Activated naive CD8-positive, alpha-beta T cell treated with anti-CD3 and anti-CD28 coated beads, Interleukin-2, amount 50 U/mL, for 24 hours (primary cell): ENCODE data around the gene RTTN.
A peak's percentile ranks its signal among the peaks of the same experiment; 100 is the strongest.

Source experiments
- ATAC-seq: fragments of 150-1000 bp; cut with Tn5 transposase; one replicate; pipeline ENCODE4 v1.10.0; 2021
- DNase-seq: peaks from one replicate; pipeline ENCODE4 v3.0.0; 2021
- H3K27ac Mint-ChIP-seq: one replicate; pipeline ENCODE4 v1.8.0; 2021; ENCODE audit warnings: mild to moderate bottlenecking, mixed read lengths
- H3K27me3 Mint-ChIP-seq: one replicate; pipeline ENCODE4 v1.8.0; 2021; ENCODE audit warnings: mixed read lengths
- H3K36me3 Mint-ChIP-seq: one replicate; pipeline ENCODE4 v1.8.0; 2021; ENCODE audit warnings: low read depth, mixed read lengths
- H3K4me1 Mint-ChIP-seq: one replicate; pipeline ENCODE4 v1.8.0; 2021; ENCODE audit warnings: mixed read lengths
- H3K4me3 Mint-ChIP-seq: one replicate; pipeline ENCODE4 v1.8.0; 2021; ENCODE audit warnings: mild to moderate bottlenecking, moderate library complexity, mixed read lengths
- H3K9me3 Mint-ChIP-seq: one replicate; pipeline ENCODE4 v1.8.0; 2021; ENCODE audit warnings: mixed read lengths

The RTTN gene

GRCh38 chr18:70182548-70182947 is 22.9 kb downstream of the RTTN start:
- Mint-ChIP-seq H3K9me3 (no peaks in the 10 kb centered on the region), H3K36me3 (peaks cover 39% of the 10 kb centered on the region), H3K27ac (no peak overlapping the region), H3K4me1 (peaks cover 2% of the 10 kb centered on the region), H3K4me3 (no peak overlapping the region), H3K27me3 (no peaks in the 10 kb centered on the region)
- DNase-seq (no peak), ATAC-seq (no peak)

- no peak overlapping the region for H3K4me3 Mint-ChIP-seq
- no peak overlapping the region for H3K27ac Mint-ChIP-seq
- H3K9me3 Mint-ChIP-seq = no peaks in the 10 kb centered on the region
- peaks cover 34% of the 10 kb centered on the region for H3K36me3 Mint-ChIP-seq
- ATAC-seq (no peak), DNase-seq (no peak)
- no peaks in the 10 kb centered on the region for H3K27me3 Mint-ChIP-seq
- H3K4me1 Mint-ChIP-seq = peaks cover 2% of the 10 kb centered on the region
Observed at GRCh38 chr18:70181725-70182124, 23.8 kb downstream of the RTTN start.

GRCh38 chr18:70181015-70181414 is 24.5 kb downstream of the RTTN start:
- no peak for ATAC-seq
- no peak overlapping the region for H3K27ac Mint-ChIP-seq
- no peaks in the 10 kb centered on the region for H3K9me3 Mint-ChIP-seq
- H3K27me3 Mint-ChIP-seq = no peaks in the 10 kb centered on the region
- peaks cover 27% of the 10 kb centered on the region for H3K36me3 Mint-ChIP-seq
- peaks cover 2% of the 10 kb centered on the region for H3K4me1 Mint-ChIP-seq
- no peak overlapping the region for H3K4me3 Mint-ChIP-seq
- DNase-seq = no peak

- Mint-ChIP-seq H3K27me3 (no peaks in the 10 kb centered on the region), H3K9me3 (no peaks in the 10 kb centered on the region), H3K4me1 (peaks cover 5% of the 10 kb centered on the region), H3K27ac (no peak overlapping the region), H3K4me3 (no peak overlapping the region), H3K36me3 (peaks cover 8% of the 10 kb centered on the region)
- DNase-seq (no peak), ATAC-seq (no peak)
Observed at GRCh38 chr18:70176537-70176936, 28.9 kb downstream of the RTTN start.

GRCh38 chr18:70175216-70175615 is 30.3 kb downstream of the RTTN start:
- Mint-ChIP-seq H3K27ac (no peak overlapping the region), H3K9me3 (no peaks in the 10 kb centered on the region), H3K27me3 (no peaks in the 10 kb centered on the region), H3K4me3 (no peak overlapping the region), H3K4me1 (peaks cover 5% of the 10 kb centered on the region), H3K36me3 (peaks cover 8% of the 10 kb centered on the region)
- ATAC-seq (no peak), DNase-seq (no peak)

- Mint-ChIP-seq H3K36me3 (peaks cover 5% of the 10 kb centered on the region), H3K4me3 (no peak overlapping the region), H3K27me3 (no peaks in the 10 kb centered on the region), H3K27ac (no peak overlapping the region), H3K4me1 (peaks cover 5% of the 10 kb centered on the region), H3K9me3 (no peaks in the 10 kb centered on the region)
- DNase-seq (no peak), ATAC-seq (no peak)
Observed at GRCh38 chr18:70172225-70172624, 33.3 kb downstream of the RTTN start.

GRCh38 chr18:70169747-70170146 is 35.7 kb downstream of the RTTN start:
- Mint-ChIP-seq H3K4me1 (peaks cover 2% of the 10 kb centered on the region), H3K36me3 (peaks cover 13% of the 10 kb centered on the region), H3K9me3 (no peaks in the 10 kb centered on the region), H3K27me3 (no peaks in the 10 kb centered on the region), H3K27ac (no peak overlapping the region), H3K4me3 (no peak overlapping the region)
- no peak for DNase-seq
- no peak for ATAC-seq

GRCh38 chr18:70166668-70167067 is 38.8 kb downstream of the RTTN start:
- Mint-ChIP-seq H3K4me3 (no peak overlapping the region), H3K36me3 (peaks cover 34% of the 10 kb centered on the region), H3K9me3 (no peaks in the 10 kb centered on the region), H3K27ac (no peak overlapping the region), H3K4me1 (peaks cover 2% of the 10 kb centered on the region), H3K27me3 (no peaks in the 10 kb centered on the region)
- ATAC-seq (no peak), DNase-seq (no peak)

GRCh38 chr18:70165936-70166335 is 39.6 kb downstream of the RTTN start:
- Mint-ChIP-seq H3K9me3 (no peaks in the 10 kb centered on the region), H3K27me3 (no peaks in the 10 kb centered on the region), H3K27ac (no peak overlapping the region), H3K4me3 (no peak overlapping the region), H3K36me3 (peaks cover 41% of the 10 kb centered on the region), H3K4me1 (peaks cover 2% of the 10 kb centered on the region)
- DNase-seq (no peak), ATAC-seq (no peak)

- peaks cover 76% of the 10 kb centered on the region for H3K36me3 Mint-ChIP-seq
- no peak overlapping the region for H3K4me3 Mint-ChIP-seq
- no peaks in the 10 kb centered on the region for H3K27me3 Mint-ChIP-seq
- DNase-seq = no peak
- no peaks in the 10 kb centered on the region for H3K9me3 Mint-ChIP-seq
- H3K27ac Mint-ChIP-seq = no peak overlapping the region
- peaks cover 15% of the 10 kb centered on the region for H3K4me1 Mint-ChIP-seq
- peak; percentile 20 for ATAC-seq
Observed at GRCh38 chr18:70160073-70160678, 45.3 kb downstream of the RTTN start.

- ATAC-seq = no peak
- no peak for DNase-seq
- H3K4me3 Mint-ChIP-seq = no peak overlapping the region
- H3K36me3 Mint-ChIP-seq = peaks cover 82% of the 10 kb centered on the region
- peaks cover 23% of the 10 kb centered on the region for H3K4me1 Mint-ChIP-seq
- no peak overlapping the region for H3K27ac Mint-ChIP-seq
- no peaks in the 10 kb centered on the region for H3K27me3 Mint-ChIP-seq
- no peaks in the 10 kb centered on the region for H3K9me3 Mint-ChIP-seq
Observed at GRCh38 chr18:70158992-70159717, 46.3 kb downstream of the RTTN start.

- Mint-ChIP-seq H3K4me3 (no peak overlapping the region), H3K4me1 (peaks cover 24% of the 10 kb centered on the region), H3K9me3 (no peaks in the 10 kb centered on the region), H3K27me3 (no peaks in the 10 kb centered on the region), H3K36me3 (peaks cover 69% of the 10 kb centered on the region), H3K27ac (no peak overlapping the region)
- no peak for DNase-seq
- no peak for ATAC-seq
Observed at GRCh38 chr18:70156886-70157285, 48.6 kb downstream of the RTTN start.

GRCh38 chr18:70154591-70155194 is 50.8 kb downstream of the RTTN start:
- DNase-seq = no peak
- ATAC-seq = no peak
- Mint-ChIP-seq H3K4me1 (peaks cover 17% of the 10 kb centered on the region), H3K9me3 (no peaks in the 10 kb centered on the region), H3K27me3 (no peaks in the 10 kb centered on the region), H3K4me3 (no peak overlapping the region), H3K36me3 (peaks cover 52% of the 10 kb centered on the region), H3K27ac (no peak overlapping the region)

- H3K4me1 Mint-ChIP-seq = peaks cover 14% of the 10 kb centered on the region
- ATAC-seq = no peak
- no peaks in the 10 kb centered on the region for H3K27me3 Mint-ChIP-seq
- no peaks in the 10 kb centered on the region for H3K9me3 Mint-ChIP-seq
- peak overlapping the region; percentile 1 for H3K27ac Mint-ChIP-seq
- peaks cover 35% of the 10 kb centered on the region for H3K36me3 Mint-ChIP-seq
- DNase-seq = no peak
- no peak overlapping the region for H3K4me3 Mint-ChIP-seq
Observed at GRCh38 chr18:70151614-70152013, 53.9 kb downstream of the RTTN start.

- Mint-ChIP-seq H3K9me3 (no peaks in the 10 kb centered on the region), H3K27me3 (no peaks in the 10 kb centered on the region), H3K36me3 (peaks cover 35% of the 10 kb centered on the region), H3K27ac (no peak overlapping the region), H3K4me3 (no peak overlapping the region), H3K4me1 (peaks cover 9% of the 10 kb centered on the region)
- DNase-seq (no peak), ATAC-seq (no peak)
Observed at GRCh38 chr18:70149616-70150301, 55.7 kb downstream of the RTTN start.
